MM.1S (cell line): ENCODE measurements around the gene CDH16.
A peak's percentile ranks its signal among the peaks of the same experiment; 100 is the strongest.

Experiments
- DNase-seq: peaks from one replicate; pipeline ENCODE4 v3.0.0-alpha.2; 2015
- H2AFZ ChIP-seq: fragments of 300-600 bp; sonication (generic); 2 replicates; pipeline ENCODE4 v1.6.0; 2016; ENCODE audit warnings: antibody characterized with exemption, low read length
- H3F3A ChIP-seq: fragments of 300-600 bp; sonication (generic); 2 replicates; pipeline ENCODE4 v1.6.1; 2016; ENCODE audit warnings: mild to moderate bottlenecking, antibody characterized with exemption, low read length, moderate library complexity, mixed read lengths; ENCODE audit not compliant: insufficient read depth
- H3K27ac ChIP-seq: fragments of 300-600 bp; sonication (generic); 2 replicates; pipeline ENCODE4 v1.5.1; 2016; ENCODE audit warnings: mild to moderate bottlenecking, low read length
- H3K27me3 ChIP-seq: fragments of 300-600 bp; sonication (generic); replicated peaks from 2 replicates; pipeline ENCODE4 v1.6.0; 2016; ENCODE audit warnings: low read length; ENCODE audit not compliant: insufficient read depth
- H3K36me3 ChIP-seq: fragments of 300-600 bp; sonication (generic); replicated peaks from 2 replicates; pipeline ENCODE4 v1.6.1; 2016; ENCODE audit warnings: mild to moderate bottlenecking, low read length, mixed read lengths; ENCODE audit not compliant: insufficient read depth
- H3K4me1 ChIP-seq: fragments of 300-600 bp; sonication (generic); 2 replicates; pipeline ENCODE4 v1.6.1; 2016; ENCODE audit warnings: low read length, mixed read lengths
- H3K4me2 ChIP-seq: fragments of 300-600 bp; sonication (generic); 2 replicates; pipeline ENCODE4 v1.6.0; 2016; ENCODE audit warnings: low read depth, low read length
- H3K4me3 ChIP-seq: fragments of 300-600 bp; sonication (generic); 2 replicates; pipeline ENCODE4 v1.5.1; 2016; ENCODE audit warnings: low read length, mixed read lengths
- H3K79me2 ChIP-seq: fragments of 300-600 bp; sonication (generic); 2 replicates; pipeline ENCODE4 v1.6.1; 2016; ENCODE audit warnings: mixed run types, low read length, mixed read lengths
- H3K9ac ChIP-seq: fragments of 300-600 bp; sonication (generic); 2 replicates; pipeline ENCODE4 v1.6.1; 2016; ENCODE audit warnings: low read length, mixed read lengths
- H3K9me2 ChIP-seq: fragments of 300-600 bp; sonication (generic); replicated peaks from 2 replicates; pipeline ENCODE4 v1.6.1; 2016; ENCODE audit warnings: mild to moderate bottlenecking, low read length, mixed read lengths; ENCODE audit not compliant: insufficient read depth
- H3K9me3 ChIP-seq: fragments of 300-600 bp; sonication (generic); replicated peaks from 2 replicates; pipeline ENCODE4 v1.6.1; 2016; ENCODE audit warnings: mild to moderate bottlenecking, low read length, mixed read lengths; ENCODE audit not compliant: insufficient read depth
- H4K20me1 ChIP-seq: fragments of 300-600 bp; sonication (generic); 2 replicates; pipeline ENCODE4 v1.6.1; 2016; ENCODE audit warnings: mild to moderate bottlenecking, low read length, moderate library complexity, mixed read lengths; ENCODE audit not compliant: insufficient read depth
- EZH2 ChIP-seq: fragments of 300-600 bp; sonication (generic); optimal IDR thresholded peaks from 2 replicates; pipeline ENCODE3; 2017; ENCODE audit warnings: low read depth, mild to moderate bottlenecking, antibody characterized with exemption, low read length, mixed read lengths
- EZH2phosphoT487 ChIP-seq: fragments of 300-600 bp; sonication (generic); IDR thresholded peaks from 2 replicates; pipeline ENCODE4 v1.6.1; 2018; ENCODE audit warnings: antibody characterized with exemption, low read length
- TF ChIP-seq, protein P1 (sequence below): fragments of 300-600 bp; sonication (generic); IDR thresholded peaks from 2 replicates; pipeline ENCODE4 v1.5.1; 2016; ENCODE audit warnings: antibody characterized with exemption, low read length, mixed read lengths

CDH16 gene

GRCh38 chr16:66953462-66954096 lies 34.9 kb upstream of the CDH16 start:
- Histone ChIP-seq H3K79me2 (no peaks in the 10 kb centered on the region), H3K27ac (no peak overlapping the region), H3K9ac (no peak overlapping the region), H3F3A (no peaks in the 10 kb centered on the region), H4K20me1 (no peaks in the 10 kb centered on the region), H3K36me3 (no peaks in the 10 kb centered on the region), H3K9me2 (no peaks in the 10 kb centered on the region), H3K9me3 (no peaks in the 10 kb centered on the region), H3K4me1 (peaks cover 5% of the 10 kb centered on the region), H3K27me3 (no peaks in the 10 kb centered on the region; the same call in 1 of the 2 replicates), H3K4me3 (no peak overlapping the region), H2AFZ (no peak overlapping the region), H3K4me2 (no peak overlapping the region)
- no peak for TF ChIP-seq EZH2
- TF ChIP-seq, protein P1, sequence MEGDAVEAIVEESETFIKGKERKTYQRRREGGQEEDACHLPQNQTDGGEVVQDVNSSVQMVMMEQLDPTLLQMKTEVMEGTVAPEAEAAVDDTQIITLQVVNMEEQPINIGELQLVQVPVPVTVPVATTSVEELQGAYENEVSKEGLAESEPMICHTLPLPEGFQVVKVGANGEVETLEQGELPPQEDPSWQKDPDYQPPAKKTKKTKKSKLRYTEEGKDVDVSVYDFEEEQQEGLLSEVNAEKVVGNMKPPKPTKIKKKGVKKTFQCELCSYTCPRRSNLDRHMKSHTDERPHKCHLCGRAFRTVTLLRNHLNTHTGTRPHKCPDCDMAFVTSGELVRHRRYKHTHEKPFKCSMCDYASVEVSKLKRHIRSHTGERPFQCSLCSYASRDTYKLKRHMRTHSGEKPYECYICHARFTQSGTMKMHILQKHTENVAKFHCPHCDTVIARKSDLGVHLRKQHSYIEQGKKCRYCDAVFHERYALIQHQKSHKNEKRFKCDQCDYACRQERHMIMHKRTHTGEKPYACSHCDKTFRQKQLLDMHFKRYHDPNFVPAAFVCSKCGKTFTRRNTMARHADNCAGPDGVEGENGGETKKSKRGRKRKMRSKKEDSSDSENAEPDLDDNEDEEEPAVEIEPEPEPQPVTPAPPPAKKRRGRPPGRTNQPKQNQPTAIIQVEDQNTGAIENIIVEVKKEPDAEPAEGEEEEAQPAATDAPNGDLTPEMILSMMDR = no peak
- TF ChIP-seq EZH2phosphoT487 = no peak
- no peak for DNase-seq

GRCh38 chr16:66952430-66953110 lies 33.9 kb upstream of the CDH16 start:
- Histone ChIP-seq H3K4me1 (peaks cover 5% of the 10 kb centered on the region), H4K20me1 (no peaks in the 10 kb centered on the region), H3F3A (no peaks in the 10 kb centered on the region), H3K9ac (no peak overlapping the region), H3K9me3 (no peaks in the 10 kb centered on the region), H3K4me3 (no peak overlapping the region), H3K79me2 (no peaks in the 10 kb centered on the region), H3K4me2 (no peak overlapping the region), H3K27me3 (no peaks in the 10 kb centered on the region; the same call in 1 of the 2 replicates), H2AFZ (no peak overlapping the region), H3K27ac (no peak overlapping the region), H3K36me3 (no peaks in the 10 kb centered on the region), H3K9me2 (no peaks in the 10 kb centered on the region)
- TF ChIP-seq, protein P1 = no peak
- TF ChIP-seq EZH2phosphoT487 (no peak), EZH2 (no peak)
- DNase-seq = no peak

GRCh38 chr16:66950971-66951790 lies 32.5 kb upstream of the CDH16 start:
- Histone ChIP-seq H3K27me3 (no peaks in the 10 kb centered on the region; the same call in 1 of the 2 replicates), H3K36me3 (no peaks in the 10 kb centered on the region), H3K9ac (no peak overlapping the region), H3K4me1 (peaks cover 5% of the 10 kb centered on the region), H3K79me2 (no peaks in the 10 kb centered on the region), H3F3A (no peaks in the 10 kb centered on the region), H2AFZ (no peak overlapping the region), H3K9me3 (no peaks in the 10 kb centered on the region), H3K9me2 (no peaks in the 10 kb centered on the region), H3K27ac (no peak overlapping the region), H3K4me2 (peak overlapping the region; percentile 27; the same call in 1 of the 2 replicates), H3K4me3 (no peak overlapping the region), H4K20me1 (no peaks in the 10 kb centered on the region)
- DNase-seq = no peak
- TF ChIP-seq, protein P1 = no peak
- TF ChIP-seq EZH2 (no peak), EZH2phosphoT487 (no peak)
